Psoas muscle (tissue), 8 donors: ENCODE data around the gene GABBR1. TPM values are rescaled to one million over a fixed set of nuclear protein-coding genes. Genes with fewer than 3 reads are reported as not detected.

Experiments used
- ATAC-seq, 4 donors: fragments of 200-7000 bp; cut with Tn5 transposase; one replicate each; pipeline ENCODE4 v1.9.1; 2020; ENCODE audit warnings: moderate library complexity in 3 of 4, mild to moderate bottlenecking in 2 of 4
- DNase-seq, 2 donors: peaks; one replicate each; pipeline ENCODE4 v3.0.0-alpha.2; 2020
- H3K27ac ChIP-seq: fragments of 200-600 bp; one replicate; pipeline ENCODE4 v1.8.0; 2022
- H3K27me3 ChIP-seq, 3 donors: fragments of 200-600 bp in 1 of 3; one replicate each; pipeline versions ENCODE4 v1.6.1 to v1.8.0; 2013 to 2022; ENCODE audit warnings: low read length in 2 of 3, mild to moderate bottlenecking in 2 of 3, moderate library complexity in 1 of 3; ENCODE audit not compliant: insufficient read depth in 3 of 3
- H3K36me3 ChIP-seq, 2 donors: fragments of 200-600 bp in 1 of 2; one replicate each; pipeline versions ENCODE4 v1.6.1 to v1.8.0; 2013 to 2022; ENCODE audit warnings: low read depth in 1 of 2, mild to moderate bottlenecking in 1 of 2, moderate library complexity in 1 of 2; ENCODE audit not compliant: insufficient read depth in 1 of 2
- H3K4me1 ChIP-seq: fragments of 200-600 bp; one replicate; pipeline ENCODE4 v1.8.0; 2022
- H3K4me3 ChIP-seq: fragments of 200-600 bp; one replicate; pipeline ENCODE4 v1.8.0; 2022; ENCODE audit warnings: mild to moderate bottlenecking
- H3K9me3 ChIP-seq: fragments of 200-600 bp; one replicate; pipeline ENCODE4 v1.8.0; 2022
- CTCF ChIP-seq: fragments of 200-600 bp; IDR thresholded peaks from one replicate; pipeline ENCODE4 v1.8.0; 2022; ENCODE audit warnings: antibody characterized with exemption
- WGBS, 3 donors: extraction: QIAGEN DNeasy Blood & Tissue Kit; methylation state at CpG; one replicate each; pipeline versions ENCODE4 v1.1.6 to v1.1.7; 2013; 5-methylcytosine and 5-hydroxymethylcytosine counted together
- intact Hi-C, 2 donors: fragments of 100-400 bp; cut with DNase I; formaldehyde crosslinking; loops; one replicate each; pipeline versions ENCODE4 v1.11.0 to v1.14.2; 2022
- polyA plus RNA-seq, 3 donors: library from polyadenylated mRNA; stranded (reverse); fragments of 200-250 nt; gene quantifications; one replicate each; pipeline ENCODE4 v1.2.3, GENCODE V29; 2013
- total RNA-seq, 4 donors: library from RNA; stranded (reverse); fragmentation: NEBNext Ultra II Directional in 2 of 4; extraction: Animal tissue kit (Norgen Biotek cat#: 25700) in 2 of 4; gene quantifications; one replicate each; pipeline versions ENCODE4 v1.2.1 to v1.2.4, GENCODE V29; 2021 to 2023
- donor health status: healthy with polysubstance abuse.
- donor health status: DM: no; HTN: no; CAD: no; lungs with moderate emphysema.
- donor health status: Bipolar disorder and iron deficiency.
- donor health status: healthy.
- donor health status: DM: yes; HTN: yes; CAD: no.
- donor health status: DM: no; HTN: no; CAD: no.
- donor health status: DM: no; HTN: no; CAD: no.
- donor health status: DM: yes; HTN: yes; CAD: no.

Gene GABBR1
- total and polyA plus RNA-seq, 7 donors = 2.5 to 10.2 (median 4.6) TPM

DNA sequence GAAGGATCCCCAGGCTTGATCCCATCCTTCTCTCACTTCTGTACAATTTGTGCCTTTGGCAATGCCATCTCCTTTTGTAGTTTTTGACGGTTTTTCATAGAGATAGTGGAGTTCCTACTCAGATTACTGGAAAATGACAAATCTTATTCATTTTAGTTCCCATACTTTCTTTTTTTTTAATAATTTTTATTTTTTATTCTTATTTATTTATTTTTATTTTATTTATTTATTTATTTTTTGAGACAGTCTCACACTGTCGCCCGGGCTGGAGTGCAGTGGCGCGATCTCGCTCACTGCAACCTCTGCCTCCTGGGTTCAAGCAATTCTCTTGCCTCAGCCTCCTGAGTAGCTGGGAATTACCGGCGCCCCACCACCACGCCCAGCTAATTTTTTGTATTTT, 4.3 kb upstream of the GABBR1 start:
- 83 to 95% (median 89%) methylated on average over 9 of the region's 9 CpGs for WGBS, 3 donors
- no peak for TF ChIP-seq CTCF
- Histone ChIP-seq H3K4me3 (no peak overlapping the region), H3K36me3 (no peaks in the 10 kb centered on the region), H3K4me1 (peaks cover 1% of the 10 kb centered on the region), H3K9me3 (no peaks in the 10 kb centered on the region), H3K27ac (no peak overlapping the region), H3K27me3 (peaks cover 2 to 41% (median 4%) of the 10 kb centered on the region in 3 donors)
- ATAC-seq = no peak
- intact Hi-C loops = no loop called here
- no peak for DNase-seq

- Histone ChIP-seq H3K9me3 (no peaks in the 10 kb centered on the region), H3K36me3 (no peaks in the 10 kb centered on the region), H3K27me3 (peaks cover 2 to 64% (median 9%) of the 10 kb centered on the region in 3 donors), H3K4me3 (peak overlapping the region; percentile 72), H3K27ac (no peak overlapping the region), H3K4me1 (peaks cover 15% of the 10 kb centered on the region)
- ATAC-seq = peak in 1 of 4 donors; percentile 26
- TF ChIP-seq CTCF = no peak
- 8 to 18% (median 9%) methylated on average over 9 of the region's 9 CpGs for WGBS, 3 donors
- no peak for DNase-seq
- intact Hi-C loops = no loop called here
Observed at GRCh38 chr6:29633534-29633905, 537 bp upstream of the GABBR1 start.

- Histone ChIP-seq H3K9me3 (no peaks in the 10 kb centered on the region), H3K36me3 (no peaks in the 10 kb centered on the region), H3K4me1 (peaks cover 16% of the 10 kb centered on the region), H3K27me3 (peaks cover 0 to 68% (median 13%) of the 10 kb centered on the region in 3 donors), H3K27ac (peak overlapping the region; percentile 4), H3K4me3 (peak overlapping the region; percentile 72)
- peak; percentile 68 to 71 for DNase-seq
- ATAC-seq = peak; percentile 29 to 35 (median 32)
- intact Hi-C loops = no loop called here
- WGBS, 3 donors = 3 to 8% (median 6%) methylated on average over 25 to 52 of the region's 53 CpGs
- no peak for TF ChIP-seq CTCF
Observed at GRCh38 chr6:29631860-29632731, 887 bp downstream of the GABBR1 start.

DNA sequence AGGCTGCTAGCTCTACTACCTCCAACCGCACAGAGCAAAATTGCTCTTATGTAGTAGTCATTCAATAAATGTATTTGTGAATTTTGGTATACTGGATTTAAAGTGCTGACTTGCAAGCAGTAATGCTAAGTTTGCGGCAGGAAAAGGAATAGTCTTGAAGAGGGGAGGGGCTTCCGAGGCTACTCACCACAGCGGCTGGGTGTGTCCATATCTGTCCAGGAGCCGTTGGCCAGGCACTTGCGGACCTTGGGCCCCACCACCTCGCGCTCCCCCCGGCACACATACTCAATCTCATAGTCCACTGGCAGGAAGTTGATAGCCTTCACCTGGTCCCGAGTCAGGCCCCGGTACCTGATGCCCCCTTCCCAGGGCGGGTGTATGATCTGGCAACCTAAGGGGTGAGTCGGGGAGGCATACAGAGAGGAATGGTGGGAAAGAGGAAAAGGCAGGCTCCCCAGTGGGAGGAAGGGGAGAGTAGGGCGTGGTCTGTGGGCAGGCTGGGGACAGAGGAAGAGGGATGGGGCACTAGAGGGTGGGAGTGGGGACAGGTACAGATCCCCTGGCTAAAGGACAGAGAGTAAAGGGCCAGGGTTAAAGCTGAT, 1.7 kb downstream of the GABBR1 start:
- H3K27ac ChIP-seq = no peak overlapping the region
- intact Hi-C loops = no loop called here
- DNase-seq = no peak

More for the DNA sequence above, 1.7 kb downstream of the GABBR1 start:
- WGBS, 3 donors = 67 to 74% (median 74%) methylated on average over 14 of the region's 14 CpGs
- Histone ChIP-seq H3K36me3 (no peaks in the 10 kb centered on the region), H3K9me3 (no peaks in the 10 kb centered on the region), H3K4me3 (peak overlapping the region; percentile 72), H3K4me1 (peaks cover 16% of the 10 kb centered on the region), H3K27me3 (peaks cover 0 to 71% (median 13%) of the 10 kb centered on the region in 3 donors)
- no peak for ATAC-seq
- TF ChIP-seq CTCF = no peak
